Effector memory CD4-positive, alpha-beta T cell (primary cell): ENCODE results near the gene FAM83G.
"Not testable (repeated sequence)": the region's sequence is repeated elsewhere in the genome, so short reads cannot be mapped to it uniquely, and the experiment has no call there.

Experiments
- DNase-seq, 3 donors: peaks; one replicate each; pipeline ENCODE4 v3.0.0-alpha.2; 2020
- H3K27ac ChIP-seq: 2 replicates; pipeline ENCODE4 v1.7.0; 2013; ENCODE audit warnings: mild to moderate bottlenecking, low read length, moderate library complexity; ENCODE audit not compliant: insufficient read depth, poor library complexity, severe bottlenecking
- H3K27me3 ChIP-seq: replicated peaks from 2 replicates; pipeline ENCODE4 v1.7.0; 2013; ENCODE audit warnings: mild to moderate bottlenecking, low read length; ENCODE audit not compliant: insufficient read depth, control insufficient read depth, poor library complexity, severe bottlenecking
- H3K36me3 ChIP-seq: 2 replicates; pipeline ENCODE4 v1.7.0; 2013; ENCODE audit warnings: mild to moderate bottlenecking, low read length, moderate library complexity; ENCODE audit not compliant: control insufficient read depth, insufficient read depth
- H3K4me1 ChIP-seq: 2 replicates; pipeline ENCODE4 v1.7.0; 2013; ENCODE audit warnings: low read length, mild to moderate bottlenecking; ENCODE audit not compliant: control insufficient read depth, insufficient read depth, poor library complexity, severe bottlenecking
- H3K4me3 ChIP-seq: 2 replicates; pipeline ENCODE4 v1.7.0; 2013; ENCODE audit warnings: low read length, low read depth, mild to moderate bottlenecking; ENCODE audit not compliant: insufficient read depth, poor library complexity, severe bottlenecking
- H3K9me3 ChIP-seq: 2 replicates; pipeline ENCODE4 v1.7.0; 2013; ENCODE audit warnings: mild to moderate bottlenecking, low read length, moderate library complexity; ENCODE audit not compliant: control insufficient read depth
- total RNA-seq, 3 donors: gene quantifications; one replicate each; lab custom pipeline; 2026; lab: John Stamatoyannopoulos, UW

Gene FAM83G
- 22.5 to 40.1 (median 34.1) reads per million in 3 donors for total RNA-seq

- peaks cover 30% of the 10 kb centered on the region for H3K4me1 ChIP-seq
- no peaks in the 10 kb centered on the region for H3K27me3 ChIP-seq
- peak within 1 kb of the TSS; percentile 93 for H3K27ac ChIP-seq
Measured at GRCh38 chr17:19004421-19005136, at the start of gene FAM83G. TSS of gene FAM83G (minus strand) at chr17:19004764. CDS start at chr17:19004041, 723 bp downstream.

GRCh38 chr17:19048826-19049225 is 44.3 kb upstream of the FAM83G start:
- H3K36me3 ChIP-seq, H3K27ac ChIP-seq, H3K9me3 ChIP-seq, H3K4me1 ChIP-seq, H3K27me3 ChIP-seq, H3K4me3 ChIP-seq, DNase-seq: not testable (repeated sequence)

More at GRCh38 chr17:19004421-19005136, at the start of gene FAM83G:
- H3K36me3 ChIP-seq, result no peaks in the 10 kb centered on the region
- peak; percentile 83 to 85 (median 85) for DNase-seq
- H3K9me3 ChIP-seq, result no peaks in the 10 kb centered on the region
- H3K4me3 ChIP-seq, result peak within 1 kb of the TSS; percentile 66

- H3K4me3 ChIP-seq, H3K27me3 ChIP-seq, DNase-seq, H3K4me1 ChIP-seq, H3K36me3 ChIP-seq, H3K9me3 ChIP-seq, H3K27ac ChIP-seq: not testable (repeated sequence)
Measured at GRCh38 chr17:19047510-19047909, 42.9 kb upstream of the FAM83G start.

- not testable (repeated sequence) for H3K27ac ChIP-seq, DNase-seq, H3K4me1 ChIP-seq, H3K27me3 ChIP-seq, H3K9me3 ChIP-seq, H3K4me3 ChIP-seq, H3K36me3 ChIP-seq
Measured at GRCh38 chr17:19046782-19047375, 42.3 kb upstream of the FAM83G start, which contains the start of gene GRAP. TSS of gene GRAP (minus strand) at chr17:19046957. CDS start at chr17:19046926, 31 bp downstream.

GRCh38 chr17:19044643-19045042 is 40.1 kb upstream of the FAM83G start:
- not testable (repeated sequence) for H3K9me3 ChIP-seq, H3K4me1 ChIP-seq, H3K27me3 ChIP-seq, H3K4me3 ChIP-seq, DNase-seq, H3K36me3 ChIP-seq, H3K27ac ChIP-seq

- not testable (repeated sequence) for H3K27me3 ChIP-seq, H3K4me3 ChIP-seq, H3K9me3 ChIP-seq, DNase-seq, H3K27ac ChIP-seq, H3K36me3 ChIP-seq, H3K4me1 ChIP-seq
Measured at GRCh38 chr17:19043032-19043431, 38.5 kb upstream of the FAM83G start.

GRCh38 chr17:19042369-19042768 is 37.8 kb upstream of the FAM83G start:
- H3K9me3 ChIP-seq, H3K27me3 ChIP-seq, H3K36me3 ChIP-seq, H3K27ac ChIP-seq, DNase-seq, H3K4me1 ChIP-seq, H3K4me3 ChIP-seq: not testable (repeated sequence)

- H3K9me3 ChIP-seq, H3K4me3 ChIP-seq, DNase-seq, H3K27ac ChIP-seq, H3K36me3 ChIP-seq, H3K27me3 ChIP-seq, H3K4me1 ChIP-seq: not testable (repeated sequence)
Measured at GRCh38 chr17:19041871-19042270, 37.3 kb upstream of the FAM83G start.

GRCh38 chr17:19040350-19040749 is 35.8 kb upstream of the FAM83G start:
- H3K27ac ChIP-seq, DNase-seq, H3K4me1 ChIP-seq, H3K27me3 ChIP-seq, H3K9me3 ChIP-seq, H3K4me3 ChIP-seq, H3K36me3 ChIP-seq: not testable (repeated sequence)

GRCh38 chr17:19038730-19039129 is 34.2 kb upstream of the FAM83G start:
- H3K4me1 ChIP-seq, H3K4me3 ChIP-seq, DNase-seq, H3K36me3 ChIP-seq, H3K27me3 ChIP-seq, H3K9me3 ChIP-seq, H3K27ac ChIP-seq: not testable (repeated sequence)
